ENCODE results near the gene HTR4.
"Not testable (repeated sequence)": the region's sequence is repeated elsewhere in the genome, so short reads cannot be mapped to it uniquely, and the experiment has no call there.

HTR4 gene

GRCh38 chr5:148529450-148529849 is 124.9 kb downstream of the HTR4 start:
- not testable (repeated sequence) for FAIRE-seq

GRCh38 chr5:148524721-148525120 is 129.6 kb downstream of the HTR4 start:
- no peak for FAIRE-seq

- no peak for FAIRE-seq
These were observed 131.2 kb downstream of the HTR4 start for GRCh38 chr5:148523139-148523538.

- FAIRE-seq: no peak
These were observed 138.9 kb downstream of the HTR4 start for GRCh38 chr5:148515460-148515859.

DNA sequence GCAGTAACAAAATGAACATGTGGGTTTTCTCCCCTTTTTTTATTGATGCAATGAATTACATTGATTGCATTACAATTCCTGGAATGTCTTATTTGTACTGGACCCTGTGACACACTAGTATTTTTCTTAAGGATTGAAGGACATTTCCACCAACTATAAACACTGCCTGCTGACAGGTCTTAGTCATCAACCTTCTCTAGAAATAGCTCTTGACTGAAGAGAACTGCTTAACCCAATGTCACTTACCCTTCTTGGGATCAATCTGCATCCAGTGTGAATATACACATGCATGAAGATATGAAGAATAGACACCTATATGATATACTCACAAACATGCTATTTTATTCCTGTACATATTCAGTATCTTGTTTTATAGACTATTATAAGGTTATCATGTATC is 140.0 kb downstream of the HTR4 start:
- FAIRE-seq: no peak

- FAIRE-seq: no peak
These were observed 141.8 kb downstream of the HTR4 start for GRCh38 chr5:148512498-148512897.

- FAIRE-seq: no peak
These were observed 142.4 kb downstream of the HTR4 start for GRCh38 chr5:148511810-148512347.

- FAIRE-seq: no peak
These were observed 144.4 kb downstream of the HTR4 start for GRCh38 chr5:148509893-148510292.

DNA sequence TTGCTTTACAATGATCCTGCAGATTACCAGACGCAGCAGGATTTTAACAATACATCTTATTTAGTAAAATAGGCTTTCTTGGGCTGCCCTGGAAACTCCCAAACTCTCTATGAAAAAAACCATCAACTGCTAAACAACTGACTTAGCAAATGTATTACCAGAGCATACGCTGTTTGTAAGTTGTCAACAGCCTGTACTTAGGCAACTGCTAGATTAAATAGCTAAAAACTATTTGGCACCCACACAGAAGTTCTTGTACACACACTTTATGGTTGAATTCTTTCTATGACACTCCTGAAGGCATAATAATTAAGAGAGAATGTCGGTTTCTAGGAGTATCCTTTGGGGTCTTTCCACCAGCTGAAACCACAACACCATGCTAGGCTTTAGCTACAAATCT is 146.7 kb downstream of the HTR4 start:
- FAIRE-seq: no peak

GRCh38 chr5:148499452-148499851 is 154.9 kb downstream of the HTR4 start:
- FAIRE-seq: no peak

- FAIRE-seq: no peak
These were observed 156.6 kb downstream of the HTR4 start for GRCh38 chr5:148497757-148498156.

DNA sequence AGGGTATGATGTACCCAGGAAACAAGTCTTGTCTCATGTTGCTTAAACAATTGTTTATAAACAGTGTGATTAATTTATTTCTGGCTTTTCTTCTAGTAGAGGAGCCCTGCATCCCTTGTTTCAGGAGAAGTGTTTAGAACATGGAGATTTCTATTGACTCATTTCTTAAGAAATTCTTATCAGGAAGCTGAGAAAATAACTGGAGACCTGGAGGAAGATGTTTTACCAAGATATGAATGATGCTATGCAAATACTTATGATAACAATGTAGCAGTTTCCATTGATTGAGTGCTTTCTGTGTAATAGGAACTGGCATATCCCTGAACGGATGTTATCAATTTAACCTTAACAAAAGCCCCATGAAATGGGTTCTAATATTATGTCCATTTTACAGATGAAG is 162.0 kb downstream of the HTR4 start:
- FAIRE-seq: no peak

- FAIRE-seq: no peak
These were observed 162.5 kb downstream of the HTR4 start for GRCh38 chr5:148491793-148492184.

- FAIRE-seq: no peak
These were observed 163.1 kb downstream of the HTR4 start for GRCh38 chr5:148491015-148491792.

DNA sequence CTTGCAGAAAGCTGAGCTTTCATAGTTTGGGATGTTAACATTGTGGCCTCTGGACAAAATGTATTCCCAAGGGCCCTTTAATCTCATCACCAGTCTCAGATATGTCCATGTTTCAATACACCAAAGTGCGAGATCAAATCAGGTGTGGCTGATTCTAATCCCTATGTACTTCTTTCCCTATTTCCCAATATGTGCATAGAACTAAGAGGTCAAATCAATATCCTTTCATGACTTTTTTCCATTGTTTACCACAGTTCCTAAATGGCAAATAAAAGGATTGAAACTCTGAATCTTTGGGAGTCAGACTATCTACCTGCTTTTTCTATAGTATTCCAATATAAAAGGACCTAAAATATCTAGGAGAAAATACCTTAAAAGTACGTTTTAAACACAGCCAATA is 165.6 kb downstream of the HTR4 start:
- no peak for FAIRE-seq

DNA sequence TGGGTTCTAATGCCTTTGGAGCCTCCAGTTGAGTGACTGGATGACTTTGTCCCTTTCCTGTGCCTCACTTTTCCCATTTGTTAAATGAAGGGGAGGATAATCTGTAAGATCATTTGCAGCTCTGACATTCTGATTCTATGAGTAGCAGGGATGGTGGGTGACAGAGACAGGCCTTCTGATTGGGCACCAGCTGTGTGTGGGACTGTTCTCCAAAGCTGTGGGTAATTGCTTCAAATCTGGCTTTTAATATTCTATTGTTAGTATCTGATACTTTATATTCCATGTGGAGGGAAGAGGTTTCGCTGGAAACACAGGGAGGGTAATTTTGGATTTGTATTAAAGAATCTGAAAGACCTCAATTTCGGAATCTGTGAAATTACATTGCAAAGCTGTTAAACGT is 167.9 kb downstream of the HTR4 start:
- FAIRE-seq: no peak

DNA sequence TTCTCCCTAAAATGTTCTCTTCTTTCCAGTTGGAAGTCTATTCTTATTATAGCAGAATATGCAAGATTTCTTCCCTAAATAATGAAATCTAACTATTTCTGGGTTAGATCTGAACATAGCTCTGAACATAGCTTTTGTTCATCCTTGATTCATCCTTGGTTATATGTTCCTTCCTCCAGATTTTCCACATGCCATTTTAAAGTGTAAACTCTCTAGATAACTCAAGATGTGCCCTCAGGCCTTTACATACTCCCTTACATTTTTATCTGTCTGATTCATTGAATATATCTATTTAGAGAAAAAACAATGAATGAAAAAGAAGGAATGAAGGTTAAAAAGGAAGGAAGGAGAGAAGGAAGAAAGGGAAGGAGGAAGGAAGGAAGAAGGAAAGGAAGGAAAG is 169.7 kb downstream of the HTR4 start:
- no peak for FAIRE-seq

DNA sequence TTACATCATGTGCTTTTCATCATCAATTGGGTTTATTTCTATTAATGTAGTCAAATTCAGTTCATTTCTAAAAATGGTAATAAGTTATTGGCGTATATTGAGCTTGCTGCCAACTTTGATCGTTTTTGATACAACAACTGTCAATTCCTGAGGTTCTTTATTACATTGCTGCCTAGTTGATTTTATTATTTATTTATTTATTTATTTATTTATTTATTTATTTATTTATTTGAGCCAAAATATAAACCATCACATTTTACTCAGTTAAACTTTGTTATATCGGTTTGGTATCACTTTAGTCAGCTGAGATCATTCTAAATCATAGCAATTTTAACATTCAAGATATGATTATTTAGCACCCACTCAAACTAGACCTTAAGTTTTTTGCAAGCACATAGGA is 170.6 kb downstream of the HTR4 start:
- no peak for FAIRE-seq

DNA sequence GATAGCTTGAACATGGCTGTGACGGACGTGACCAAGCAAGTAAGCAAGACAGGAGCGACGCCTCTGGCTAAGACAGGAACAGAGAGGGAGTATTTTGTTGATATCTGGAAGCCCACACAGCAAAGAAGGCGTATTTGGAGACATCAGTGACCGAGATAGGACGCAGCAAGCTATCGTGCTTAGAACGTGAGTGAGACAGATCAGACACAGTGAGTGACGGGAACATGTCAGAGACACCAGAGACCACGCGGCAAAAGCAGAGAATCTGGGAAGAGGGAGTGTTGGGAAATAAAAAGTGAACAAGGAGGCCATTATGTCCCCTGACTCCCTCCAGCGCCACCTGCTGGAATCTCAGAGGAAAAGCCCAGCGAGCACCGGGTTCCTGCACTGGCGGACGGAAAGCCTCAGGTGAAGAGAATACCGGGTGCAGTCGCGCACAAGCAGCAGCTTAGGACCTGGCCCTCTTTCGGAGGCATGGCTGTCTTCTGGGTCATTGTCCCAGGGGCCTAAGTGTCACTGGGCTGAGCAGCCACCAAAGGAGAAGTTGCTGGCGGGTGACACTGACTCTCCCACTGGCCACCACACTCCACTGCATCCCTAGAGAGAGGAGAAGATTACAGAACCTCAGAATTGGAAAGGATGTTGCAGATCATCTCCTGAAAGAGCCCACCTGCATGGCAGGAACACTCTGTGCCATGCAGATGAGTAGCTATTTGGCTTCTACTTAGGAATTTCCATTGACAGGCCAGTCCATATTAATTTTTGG is 171.4 kb downstream of the HTR4 start:
- FAIRE-seq: no peak

- no peak for FAIRE-seq
These were observed 172.1 kb downstream of the HTR4 start for GRCh38 chr5:148482196-148482595.

DNA sequence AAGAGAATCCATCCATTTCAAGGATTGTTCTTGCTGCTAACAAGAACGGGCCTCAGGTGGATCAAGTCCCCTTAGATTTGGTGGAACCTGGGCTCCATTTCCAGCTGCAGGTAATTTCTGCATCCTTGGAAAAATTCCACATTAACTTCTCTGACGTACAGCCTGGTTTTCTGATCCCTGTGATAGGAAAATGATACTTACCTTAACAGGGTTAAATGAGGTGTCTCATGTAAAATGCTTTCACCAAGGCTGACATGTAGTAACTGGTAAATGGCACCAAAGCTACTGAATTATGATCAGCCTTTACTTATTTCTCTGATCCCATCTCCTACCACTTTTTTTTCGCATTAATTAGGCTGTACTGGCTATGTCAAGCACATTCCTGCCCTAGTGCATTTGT is 176.9 kb downstream of the HTR4 start:
- no peak for FAIRE-seq

- FAIRE-seq: no peak
These were observed 178.0 kb downstream of the HTR4 start for GRCh38 chr5:148476302-148476701.

DNA sequence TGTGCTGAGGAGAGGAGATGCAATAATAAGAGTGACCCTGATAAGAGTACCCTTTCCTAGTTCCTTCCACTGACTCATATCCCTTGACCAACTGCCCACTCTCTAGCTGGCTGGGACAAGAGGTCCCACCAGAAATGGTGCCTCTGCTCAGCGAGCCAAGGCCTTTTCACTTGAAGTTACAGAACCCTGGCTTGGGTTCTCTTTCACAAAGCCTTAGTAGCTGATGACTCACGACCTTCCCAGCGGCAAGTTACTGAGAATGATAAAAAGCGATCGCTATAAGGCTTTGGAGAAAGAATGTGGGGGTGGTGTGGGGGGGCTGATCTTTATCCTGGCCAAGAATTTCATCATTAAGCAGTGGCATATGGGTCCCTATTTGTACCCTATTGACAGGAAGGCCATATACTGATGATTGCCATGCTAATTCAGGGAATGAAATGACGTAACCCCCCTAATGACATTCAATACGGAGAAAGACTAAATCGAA is 180.3 kb downstream of the HTR4 start:
- no peak for FAIRE-seq

DNA sequence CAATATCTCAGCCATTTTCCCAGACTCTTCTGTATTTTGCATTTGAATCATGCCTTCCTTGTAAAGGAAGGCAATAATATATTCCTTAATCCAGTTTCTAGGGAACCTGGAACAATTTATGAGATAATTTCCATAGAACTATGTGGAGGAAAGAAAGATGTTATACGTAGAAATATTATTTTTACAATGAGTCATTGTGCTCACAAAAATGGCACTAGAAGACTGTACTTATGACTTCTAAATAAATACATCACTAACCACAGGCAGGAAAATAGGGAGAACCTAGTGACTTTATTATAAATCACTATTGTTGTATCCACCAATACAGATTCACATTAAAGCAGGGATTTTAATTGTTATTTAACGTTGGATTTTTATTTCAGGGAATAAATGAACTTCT is 182.9 kb downstream of the HTR4 start:
- FAIRE-seq: no peak
